GM06990 (cell line): ENCODE data around the gene VPS18.

ENCODE experiments used
- DNase-seq: peaks from one replicate; pipeline ENCODE4 v3.0.0-alpha.2; 2011; ENCODE audit not compliant: insufficient read length; ENCODE audit errors: extremely low read depth
- H3K27me3 ChIP-seq: replicated peaks from 2 replicates; pipeline ENCODE4 v1.6.0; 2011; ENCODE audit warnings: low read length; ENCODE audit not compliant: control insufficient read depth, insufficient read depth
- H3K36me3 ChIP-seq: 2 replicates; pipeline ENCODE4 v1.5.1; 2011; ENCODE audit warnings: low read length; ENCODE audit not compliant: control insufficient read depth, insufficient read depth
- H3K4me3 ChIP-seq: replicated peaks from 2 replicates; pipeline ENCODE4 v1.5.1; 2011; ENCODE audit warnings: low read depth, mild to moderate bottlenecking, control low read depth, low read length
- TF ChIP-seq, protein P1 (sequence below): IDR thresholded peaks from 2 replicates; pipeline ENCODE4 v1.5.1; 2011; ENCODE audit warnings: low read length, control low read depth, mild to moderate bottlenecking, inconsistent platforms; ENCODE audit not compliant: insufficient read depth, poor library complexity, severe bottlenecking

The VPS18 gene

DNA sequence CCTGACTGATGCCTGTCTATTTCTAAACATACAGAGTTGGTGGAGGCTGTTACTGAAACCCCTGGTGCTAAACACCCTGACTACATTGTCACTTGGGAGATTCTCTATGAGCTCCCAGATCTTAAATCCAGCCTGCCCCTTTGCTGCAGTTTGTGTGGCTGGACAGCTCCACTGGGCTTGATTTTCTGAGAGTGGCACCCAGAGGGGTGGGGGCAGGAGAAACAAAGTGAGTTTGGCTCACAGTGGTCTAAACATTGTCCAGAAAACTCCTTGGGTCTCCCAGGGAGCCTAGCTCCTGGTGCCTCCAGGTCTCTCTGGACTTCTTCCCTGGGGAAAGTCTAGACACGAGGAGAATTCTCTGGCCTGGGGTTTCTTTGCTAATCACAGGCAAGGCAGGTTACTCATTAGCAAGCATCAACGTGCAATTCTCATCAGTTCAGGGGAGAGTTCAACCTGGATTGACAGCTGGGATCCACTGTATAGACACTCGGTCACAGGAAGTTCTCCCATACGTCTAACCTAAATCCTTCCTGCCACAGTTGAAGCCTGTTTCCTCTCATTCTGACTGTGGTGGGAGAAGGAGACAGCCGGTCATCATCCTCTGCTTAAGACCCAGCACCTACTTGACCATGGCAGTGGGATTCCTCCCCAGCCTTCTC lies 27.8 kb downstream of the VPS18 start:
- Histone ChIP-seq H3K4me3 (no peak overlapping the region), H3K36me3 (no peaks in the 10 kb centered on the region), H3K27me3 (peaks cover 4% of the 10 kb centered on the region; the same call in 1 of the 2 replicates)
- DNase-seq: no peak
- TF ChIP-seq, protein P1, sequence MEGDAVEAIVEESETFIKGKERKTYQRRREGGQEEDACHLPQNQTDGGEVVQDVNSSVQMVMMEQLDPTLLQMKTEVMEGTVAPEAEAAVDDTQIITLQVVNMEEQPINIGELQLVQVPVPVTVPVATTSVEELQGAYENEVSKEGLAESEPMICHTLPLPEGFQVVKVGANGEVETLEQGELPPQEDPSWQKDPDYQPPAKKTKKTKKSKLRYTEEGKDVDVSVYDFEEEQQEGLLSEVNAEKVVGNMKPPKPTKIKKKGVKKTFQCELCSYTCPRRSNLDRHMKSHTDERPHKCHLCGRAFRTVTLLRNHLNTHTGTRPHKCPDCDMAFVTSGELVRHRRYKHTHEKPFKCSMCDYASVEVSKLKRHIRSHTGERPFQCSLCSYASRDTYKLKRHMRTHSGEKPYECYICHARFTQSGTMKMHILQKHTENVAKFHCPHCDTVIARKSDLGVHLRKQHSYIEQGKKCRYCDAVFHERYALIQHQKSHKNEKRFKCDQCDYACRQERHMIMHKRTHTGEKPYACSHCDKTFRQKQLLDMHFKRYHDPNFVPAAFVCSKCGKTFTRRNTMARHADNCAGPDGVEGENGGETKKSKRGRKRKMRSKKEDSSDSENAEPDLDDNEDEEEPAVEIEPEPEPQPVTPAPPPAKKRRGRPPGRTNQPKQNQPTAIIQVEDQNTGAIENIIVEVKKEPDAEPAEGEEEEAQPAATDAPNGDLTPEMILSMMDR: no peak

DNA sequence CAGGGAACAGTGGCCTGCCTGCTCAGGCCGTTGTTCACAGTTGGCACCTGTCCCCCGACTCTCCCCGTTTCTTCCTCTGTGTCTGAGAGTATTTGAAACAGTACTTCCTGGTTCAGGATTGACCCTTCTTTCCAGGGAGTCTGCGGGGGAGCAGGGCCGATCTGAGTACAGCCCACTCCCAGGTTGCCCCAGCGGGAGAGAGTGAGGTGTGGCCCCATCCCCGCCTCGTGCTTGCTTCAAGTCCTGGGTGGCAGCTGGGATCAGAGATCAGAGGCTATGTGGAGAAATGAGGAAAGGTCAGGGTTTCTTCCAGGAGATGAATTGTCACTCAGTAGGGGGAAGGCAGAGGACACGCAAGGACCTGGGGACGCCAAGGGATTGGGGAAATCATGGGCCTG lies 28.4 kb downstream of the VPS18 start:
- no peak for DNase-seq
- Histone ChIP-seq H3K4me3 (no peak overlapping the region), H3K27me3 (peaks cover 4% of the 10 kb centered on the region; the same call in 1 of the 2 replicates), H3K36me3 (no peaks in the 10 kb centered on the region)
- TF ChIP-seq, protein P1: no peak

DNA sequence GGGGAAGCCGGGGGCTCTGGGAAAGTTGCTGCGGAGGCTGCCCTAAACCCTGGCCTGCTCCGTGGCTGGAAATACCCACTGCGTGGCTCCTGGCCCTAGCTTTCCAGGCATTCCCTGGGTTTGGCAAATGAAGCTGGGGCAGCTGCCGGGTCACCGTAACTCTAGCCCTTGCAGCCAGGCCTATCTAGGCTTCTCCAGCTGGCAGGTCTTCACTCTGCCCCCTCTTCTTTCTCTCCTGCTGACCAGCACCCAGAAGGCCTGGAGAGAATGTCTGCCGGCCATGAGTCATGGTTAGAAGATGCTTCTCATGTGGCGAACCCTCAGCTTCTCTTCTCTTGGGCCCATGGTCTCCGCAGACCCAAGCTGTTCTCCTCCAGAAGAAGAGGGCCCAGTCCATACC lies 29.3 kb downstream of the VPS18 start:
- no peak overlapping the region for H3K4me3 ChIP-seq
- peaks cover 4% of the 10 kb centered on the region; the same call in 1 of the 2 replicates for H3K27me3 ChIP-seq
- TF ChIP-seq, protein P1: no peak
- no peaks in the 10 kb centered on the region for H3K36me3 ChIP-seq
- DNase-seq: no peak

DNA sequence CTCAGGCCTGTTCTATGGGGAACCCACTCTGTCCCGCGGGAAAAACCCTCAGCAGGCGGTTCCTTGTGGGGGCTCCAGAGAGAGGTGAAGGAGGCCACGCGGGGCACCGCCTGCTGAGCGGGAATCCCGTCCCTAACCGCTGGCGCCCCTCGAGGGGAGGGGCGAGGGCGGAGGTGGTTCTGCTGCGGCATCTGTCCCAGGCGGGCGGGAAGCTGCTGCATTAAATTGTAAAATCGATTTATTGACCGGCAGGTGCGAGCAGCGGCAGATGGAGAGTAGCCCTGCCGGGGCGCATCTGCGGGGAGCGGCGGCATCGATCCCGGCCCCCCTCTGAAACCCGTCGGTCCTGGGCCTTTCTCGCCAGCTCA lies 31.2 kb downstream of the VPS18 start:
- TF ChIP-seq, protein P1: no peak
- Histone ChIP-seq H3K4me3 (no peak overlapping the region), H3K36me3 (no peaks in the 10 kb centered on the region), H3K27me3 (peaks cover 4% of the 10 kb centered on the region; the same call in 1 of the 2 replicates)
- DNase-seq: no peak

DNA sequence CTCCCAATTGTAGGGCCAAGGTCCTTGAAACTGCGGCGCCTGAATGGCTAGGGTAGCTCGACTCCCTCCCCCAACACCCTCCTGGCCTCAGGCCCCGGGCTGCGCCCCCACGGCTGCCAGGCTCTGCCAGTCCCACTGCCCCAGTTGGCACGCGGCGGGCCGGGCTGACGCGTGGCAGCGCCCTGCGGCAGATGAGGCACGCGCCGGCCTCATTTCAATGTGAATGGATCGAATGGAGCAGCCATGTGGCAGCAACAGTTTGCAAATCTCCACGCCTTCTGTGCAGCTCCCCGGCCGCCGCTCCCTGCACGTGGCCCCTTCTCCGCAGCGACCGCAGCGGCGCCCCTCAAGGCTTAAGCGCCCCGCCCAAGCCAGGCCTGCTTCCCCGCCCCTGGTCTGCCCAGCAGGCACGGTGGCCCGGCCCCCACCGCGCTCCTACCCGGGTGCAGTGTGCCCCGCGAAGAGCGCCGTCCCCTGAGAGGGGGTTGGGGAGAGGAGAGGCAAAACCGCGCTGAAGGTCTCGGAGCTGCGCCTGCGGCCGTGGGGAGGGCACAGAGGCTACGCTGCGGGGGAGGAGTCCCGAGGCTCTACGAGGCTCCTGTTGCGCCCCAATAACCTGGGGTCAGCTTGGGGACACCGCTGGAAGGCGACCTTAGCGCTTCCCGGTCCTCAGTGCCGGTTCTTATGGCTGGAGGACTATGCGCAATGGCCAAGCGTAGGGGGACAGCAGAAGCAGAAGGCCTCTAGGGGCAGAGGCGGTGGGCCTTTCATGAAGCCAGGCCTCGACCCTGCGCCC lies 31.8 kb downstream of the VPS18 start:
- DNase-seq: no peak

More for the DNA sequence above, 31.8 kb downstream of the VPS18 start:
- TF ChIP-seq, protein P1: no peak
- Histone ChIP-seq H3K36me3 (no peaks in the 10 kb centered on the region), H3K27me3 (peaks cover 4% of the 10 kb centered on the region; the same call in 1 of the 2 replicates), H3K4me3 (peak overlapping the region; percentile 11; the same call in 1 of the 2 replicates)
